ENCODE data around the gene ATXN10.
"Not testable (repeated sequence)": the region's sequence is repeated elsewhere in the genome, so short reads cannot be mapped to it uniquely, and the experiment has no call there.

The ATXN10 gene

DNA sequence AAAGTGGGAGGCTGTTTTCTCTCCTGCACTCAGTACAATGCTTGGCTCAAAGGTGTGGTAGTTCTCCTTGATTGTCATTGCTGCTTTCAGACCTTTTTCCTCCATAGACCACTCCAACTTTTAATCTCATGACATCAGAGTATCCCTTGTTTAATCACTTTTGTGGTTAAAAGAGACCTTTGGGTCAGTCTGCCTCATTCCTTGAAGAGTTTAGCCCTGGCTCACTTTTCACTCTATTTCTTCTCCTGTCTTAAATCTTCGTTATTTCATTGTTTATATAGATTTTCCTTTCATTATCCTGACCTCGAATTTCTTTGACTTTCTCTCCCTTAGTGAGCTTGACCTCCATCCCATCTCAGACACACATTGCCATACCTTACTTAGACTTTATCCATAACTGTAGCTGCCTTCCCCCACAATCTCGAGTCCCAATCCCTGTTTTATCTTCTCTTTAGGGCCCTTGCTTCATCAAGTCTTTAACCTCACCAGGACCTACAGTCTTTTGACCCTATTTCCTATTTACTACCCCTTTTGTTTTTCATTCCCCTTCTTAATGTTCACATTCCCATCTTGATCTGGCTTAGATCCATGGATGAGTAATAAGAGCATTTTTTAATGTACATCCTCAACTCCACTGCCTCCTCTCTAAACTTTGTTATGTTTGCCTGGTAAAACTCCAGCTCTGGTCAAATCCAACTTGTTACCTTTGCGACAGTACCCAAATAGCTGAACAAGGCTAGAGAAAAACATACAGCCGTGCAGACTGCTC is 9.5 kb downstream of the ATXN10 start:
- no peak for DNase-seq

DNA sequence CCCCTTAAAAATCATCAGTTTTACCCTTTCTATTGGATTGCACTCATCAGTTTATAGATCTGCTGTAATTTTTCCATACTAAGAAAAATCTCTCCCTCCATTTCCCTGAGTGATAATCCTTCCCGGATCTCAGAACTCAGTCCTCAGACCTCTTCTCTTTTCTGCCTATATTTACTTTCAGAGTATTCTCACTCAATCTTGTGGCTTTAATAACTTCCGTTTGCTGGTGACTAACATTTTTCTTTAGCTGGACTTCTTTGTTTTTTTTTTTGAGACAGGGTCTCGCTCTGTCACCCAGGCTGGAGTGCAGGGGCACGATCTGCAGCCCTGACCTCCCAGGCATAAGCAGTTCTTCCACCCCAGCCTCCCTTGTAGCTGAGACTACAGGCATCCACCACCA is 10.4 kb downstream of the ATXN10 start:
- DNase-seq, result no peak

GRCh38 chr22:45682773-45683172 is 11.1 kb downstream of the ATXN10 start:
- DNase-seq, result not testable (repeated sequence)

DNA sequence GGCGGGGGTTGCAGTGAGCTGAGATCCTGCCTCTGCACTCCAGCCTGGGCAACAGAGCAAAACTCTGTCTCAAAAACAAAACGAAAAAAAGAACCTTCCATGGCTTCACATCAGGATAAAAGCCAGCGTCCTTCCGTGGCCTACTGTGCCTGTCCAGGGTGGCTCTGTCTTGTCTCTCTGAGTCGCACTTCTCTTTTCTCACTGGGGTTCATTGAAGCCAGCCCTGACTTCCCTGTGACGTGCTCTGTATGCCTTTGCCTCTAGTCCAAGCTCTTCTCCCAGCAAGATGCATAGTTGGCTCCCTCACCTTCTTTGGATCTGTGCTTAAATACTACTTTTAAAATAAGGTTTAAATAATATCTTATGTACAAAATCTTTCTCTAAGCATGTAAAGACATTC is 11.6 kb downstream of the ATXN10 start:
- DNase-seq, result peak in 1 of 2 donors; percentile 9

GRCh38 chr22:45683680-45684079 is 12.0 kb downstream of the ATXN10 start:
- no peak for DNase-seq

DNA sequence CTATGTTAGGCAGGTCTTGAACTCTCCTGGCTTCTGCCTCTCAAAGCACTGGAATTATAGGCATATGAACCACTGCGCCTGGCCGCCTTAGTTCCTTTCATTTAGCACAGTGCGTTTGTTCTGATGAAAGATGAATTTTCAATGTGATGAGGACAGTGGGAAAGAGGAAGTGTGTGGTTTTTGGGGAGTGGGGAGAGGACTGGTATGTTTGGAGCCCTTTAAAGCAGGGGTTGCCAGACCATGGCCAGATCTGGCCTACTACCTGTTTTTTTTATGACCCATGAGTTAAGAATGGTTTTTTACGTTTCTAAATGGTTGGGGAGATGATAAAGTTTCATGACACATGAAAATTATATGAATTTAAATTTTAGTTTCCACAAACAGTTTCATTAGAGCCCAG is 12.5 kb downstream of the ATXN10 start:
- no peak for DNase-seq

DNA sequence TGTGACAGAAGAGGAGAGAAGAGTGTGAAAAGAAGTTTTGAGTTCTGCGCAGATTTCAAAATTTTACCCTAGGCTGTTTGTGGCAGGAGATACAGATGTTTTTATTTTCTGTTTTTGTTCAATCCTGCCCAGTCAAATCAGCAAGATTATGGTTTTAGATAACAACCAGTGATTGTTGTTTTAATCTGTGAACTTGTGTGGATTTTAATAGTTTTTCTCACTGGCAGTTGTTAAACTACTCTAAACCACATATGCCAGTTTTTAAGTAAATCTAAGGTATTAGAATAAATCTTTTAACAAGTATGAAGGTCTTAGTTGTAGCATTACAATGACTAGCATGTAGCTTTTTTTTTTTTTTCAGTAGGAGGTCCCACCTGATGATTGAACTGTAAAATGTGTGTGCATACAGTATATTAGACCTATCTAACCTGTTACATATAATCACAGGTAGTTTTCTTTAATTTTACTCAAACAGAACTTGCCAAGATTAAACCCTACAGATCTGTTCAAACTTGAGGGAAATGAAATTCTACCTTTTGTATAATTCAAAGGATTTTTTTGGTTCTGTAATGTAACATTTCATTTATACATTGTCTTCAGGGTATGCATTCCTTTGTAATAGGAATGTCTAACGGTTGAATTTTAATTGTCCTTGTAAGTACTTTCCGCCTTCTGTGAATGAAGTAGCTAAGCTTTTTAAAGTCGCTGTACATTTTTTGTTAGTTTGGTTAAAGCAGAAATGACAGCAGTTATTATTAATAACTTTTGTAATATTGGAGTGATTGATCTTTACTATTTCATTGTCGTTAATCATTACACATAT is 13.3 kb downstream of the ATXN10 start:
- no peak for DNase-seq

GRCh38 chr22:45686004-45686403 is 14.4 kb downstream of the ATXN10 start:
- no peak for DNase-seq

DNA sequence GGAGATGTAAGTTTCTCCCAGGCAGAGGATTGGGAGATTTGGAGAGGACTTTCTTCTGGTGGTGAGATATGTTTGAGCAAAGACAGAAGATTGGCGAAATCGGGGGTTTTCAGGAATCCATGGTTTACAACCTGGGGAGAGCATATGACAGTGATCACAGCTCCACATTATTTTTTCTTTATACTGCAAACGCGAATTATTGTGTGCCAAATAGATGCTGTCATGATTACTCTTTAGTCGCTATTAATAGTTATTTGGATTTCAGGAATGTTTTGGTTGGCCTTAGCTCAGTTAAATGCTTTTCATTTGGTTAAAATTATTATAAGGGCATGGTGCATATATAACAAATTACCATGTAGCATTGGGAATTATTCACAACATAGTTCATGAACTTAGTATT is 15.2 kb downstream of the ATXN10 start:
- DNase-seq, result no peak

DNA sequence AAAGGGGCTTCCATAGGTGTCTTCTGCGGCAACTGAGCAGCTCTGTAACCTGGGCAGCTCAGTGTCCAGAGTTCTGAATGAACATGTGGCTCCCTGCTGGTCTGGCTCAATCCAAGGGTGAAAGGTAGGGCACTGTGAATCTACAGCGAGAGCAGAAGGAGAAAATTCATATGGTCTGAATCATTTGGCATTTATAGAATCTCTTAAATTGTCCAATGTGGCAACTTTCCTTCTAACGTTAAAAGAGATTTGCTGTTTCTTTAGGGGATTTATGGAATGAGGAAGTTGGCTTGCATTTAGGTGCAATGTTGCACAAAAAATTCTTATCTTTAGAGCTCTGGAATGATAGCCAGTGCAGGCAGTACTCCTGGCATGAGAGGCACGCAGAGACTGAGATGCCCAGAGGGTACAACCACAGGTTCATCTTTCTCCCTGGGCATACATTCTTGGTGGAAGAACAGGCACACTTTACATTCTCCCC is 17.0 kb downstream of the ATXN10 start:
- no peak for DNase-seq

- no peak for DNase-seq
These were observed 17.6 kb downstream of the ATXN10 start for GRCh38 chr22:45689211-45689610.

DNA sequence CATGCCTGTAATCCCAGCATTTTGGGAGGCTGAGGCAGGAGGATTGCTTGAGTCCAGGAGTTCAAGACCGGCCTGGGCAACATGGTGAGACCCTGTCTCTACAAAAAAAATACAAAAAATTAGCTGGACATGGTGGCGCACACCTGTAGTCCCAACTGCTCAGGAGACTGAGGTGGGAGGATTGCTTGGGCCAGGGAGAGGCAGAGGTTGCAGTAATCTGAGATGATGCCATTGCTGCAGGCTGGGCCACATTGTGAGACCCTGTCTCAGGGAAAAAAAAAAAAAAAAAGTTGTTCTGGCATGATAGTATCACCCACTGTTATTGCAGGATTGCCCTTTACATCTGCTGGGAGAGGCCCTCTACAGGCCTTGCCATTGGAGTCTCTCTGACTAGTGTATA is 18.4 kb downstream of the ATXN10 start:
- DNase-seq, result no peak

- no peak for DNase-seq
These were observed 20.9 kb downstream of the ATXN10 start for GRCh38 chr22:45692549-45692948.

- no peak for DNase-seq
These were observed 22.2 kb downstream of the ATXN10 start for GRCh38 chr22:45693835-45694234.

DNA sequence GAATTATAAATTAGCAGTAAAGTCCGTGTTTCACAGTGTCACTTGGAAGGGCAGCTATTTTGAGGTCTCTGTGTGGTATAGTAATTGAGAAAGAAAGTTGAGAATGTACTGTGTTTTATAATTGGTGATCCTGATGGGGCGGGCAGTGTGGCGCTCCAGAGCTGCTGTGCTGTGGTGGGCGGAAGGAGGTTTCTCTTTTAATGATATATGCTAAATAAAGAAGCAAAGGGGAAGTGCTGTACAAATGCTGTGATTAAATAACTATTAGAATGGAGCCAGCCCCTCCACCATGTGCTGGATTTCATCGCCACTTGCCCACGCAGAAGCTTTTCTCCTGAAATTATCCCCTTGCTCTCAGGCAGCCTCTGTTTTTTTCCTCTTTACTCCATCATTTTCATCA is 24.6 kb downstream of the ATXN10 start:
- no peak for DNase-seq

GRCh38 chr22:45698094-45698493 is 26.5 kb downstream of the ATXN10 start:
- DNase-seq, result no peak

DNA sequence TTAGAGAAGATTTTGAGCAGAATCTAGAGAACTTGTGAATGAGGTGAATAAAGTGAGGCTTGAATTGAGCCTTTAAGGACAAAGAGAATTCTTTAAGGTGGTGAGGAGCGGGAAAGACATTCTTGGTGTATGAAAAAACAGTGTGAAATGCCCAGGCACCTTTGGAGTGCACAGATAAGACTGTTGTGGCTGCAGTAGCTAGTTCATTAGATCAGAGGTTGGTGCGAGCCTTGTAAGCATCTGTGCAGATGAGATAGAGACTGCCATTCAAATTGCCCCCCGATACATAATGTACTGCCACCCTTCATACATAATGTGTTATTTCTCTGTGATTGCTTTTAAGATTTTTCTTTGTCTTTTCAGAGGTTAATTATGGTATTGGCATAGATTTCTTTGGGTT is 31.3 kb downstream of the ATXN10 start:
- DNase-seq, result no peak

- DNase-seq, result no peak
These were observed 32.1 kb downstream of the ATXN10 start for GRCh38 chr22:45703758-45704157.

DNA sequence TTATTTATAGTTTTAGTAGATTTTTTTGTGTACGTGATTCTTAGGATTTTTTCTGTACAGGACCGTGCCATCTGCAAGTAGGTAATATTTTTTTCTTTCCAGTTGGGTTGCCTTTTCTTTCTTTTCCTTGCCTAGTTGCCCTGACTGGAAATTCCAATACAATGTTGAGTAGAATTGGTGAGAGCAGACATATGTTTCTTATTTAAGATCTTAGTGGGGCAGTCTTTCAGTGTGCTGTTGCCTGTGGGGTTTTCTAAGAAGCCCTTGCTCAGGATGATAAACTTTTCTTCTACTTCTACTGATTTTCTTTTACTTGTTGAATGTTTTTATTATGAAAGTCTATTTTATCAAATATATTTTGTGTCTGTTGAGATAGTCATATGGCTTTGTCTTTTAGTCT is 33.0 kb downstream of the ATXN10 start:
- no peak for DNase-seq

DNA sequence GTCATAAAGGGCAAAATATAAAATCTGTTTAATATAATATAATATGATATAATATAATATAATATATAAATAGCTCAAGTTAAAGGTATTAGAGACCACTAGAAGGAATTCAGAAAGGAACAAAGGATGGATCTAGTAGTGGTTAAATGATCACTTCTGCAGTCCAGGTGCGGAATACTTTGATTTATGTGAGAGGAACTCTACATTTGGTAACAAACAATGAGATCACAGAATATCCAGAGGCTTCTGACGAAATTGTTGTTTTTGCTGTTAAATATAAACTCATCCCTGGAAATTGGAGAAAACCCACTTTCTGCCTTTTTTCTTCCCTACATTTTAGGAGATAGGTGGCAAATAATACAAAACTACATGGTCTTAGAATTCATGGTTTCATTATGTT is 36.0 kb downstream of the ATXN10 start:
- no peak for DNase-seq

- DNase-seq, result no peak
These were observed 36.5 kb downstream of the ATXN10 start for GRCh38 chr22:45708145-45708544.

GRCh38 chr22:45709060-45709739 is 37.6 kb downstream of the ATXN10 start:
- no peak for DNase-seq

GRCh38 chr22:45709866-45710265 is 38.2 kb downstream of the ATXN10 start:
- DNase-seq, result no peak

DNA sequence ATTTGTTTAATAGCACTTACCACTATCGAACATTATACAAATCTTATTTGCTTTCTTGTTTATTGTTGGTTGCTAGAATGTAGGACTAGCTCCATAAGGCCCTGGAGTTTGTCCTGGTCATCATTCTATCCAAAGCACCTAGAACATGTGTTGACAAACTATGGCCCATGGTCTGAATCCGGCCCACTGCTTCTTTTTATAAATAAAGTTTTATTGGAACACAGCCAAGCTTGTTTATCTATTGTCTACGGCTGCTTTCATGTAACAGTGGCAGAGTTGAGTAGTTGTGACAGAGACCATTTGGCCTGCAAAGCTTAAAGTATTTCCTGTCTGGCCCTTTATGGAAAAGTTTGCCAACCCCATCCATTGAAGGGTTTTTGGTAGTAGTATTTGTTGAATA is 38.8 kb downstream of the ATXN10 start:
- DNase-seq, result no peak

All from CD4-positive, alpha-beta T cell treated with Interferon alpha-2 for 1 hour (primary cell).